A549 (cell line): ENCODE measurements around the gene SHANK2. TPM values are rescaled to one million over a fixed set of nuclear protein-coding genes. Genes with fewer than 3 reads are reported as not detected.
A peak's percentile ranks its signal among the peaks of the same experiment; 100 is the strongest.

Source experiments
- ATAC-seq, 2 experiments: fragments of 200-7000 bp in 1 of 2; fragments of >200 bp in 1 of 2; cut with Nextera tagmentation in 1 of 2; cut with Tn5 transposase in 1 of 2; 3 replicates each; pipeline versions ENCODE4 v1.8.0 to v1.9.1; 2018 to 2020; ENCODE audit warnings: mild to moderate bottlenecking in 1 of 2, moderate library complexity in 1 of 2
- CTCF ChIA-PET: fragments of 300-600 bp; sonication (Branson Sonifier 250); formaldehyde crosslinking; extraction: SDS; loops from one replicate; lab custom pipeline; 2021; ENCODE audit warnings: antibody characterized with exemption, inconsistent platforms; lab: Yijun Ruan, JAX
- POLR2A ChIA-PET: fragments of 350-600 bp; formaldehyde crosslinking; extraction: SDS; loops from one replicate; lab custom pipeline; 2021; ENCODE audit warnings: antibody characterized with exemption, inconsistent platforms; lab: Yijun Ruan, JAX
- DNase-seq, 2 experiments: peaks; one replicate each; pipeline versions ENCODE4 v3.0.0 to v3.0.0-alpha.2; 2011 to 2016; ENCODE audit warnings: low read depth in 1 of 2, low spot score in 1 of 2
- FAIRE-seq: peaks from 2 replicates; lab custom pipeline; 2011; peaks lifted over from hg19 to GRCh38; lab: Jason Lieb, UNC
- H3K27ac ChIP-seq, 2 experiments: fragments of >200 bp; sonication (Bioruptor Twin); formaldehyde crosslinking; 3 replicates each; pipeline ENCODE4 v1.5.1; 2016 to 2017
- H3K4me1 ChIP-seq: fragments of >200 bp; sonication (Bioruptor Twin); formaldehyde crosslinking; 3 replicates; pipeline ENCODE4 v1.6.1; 2016
- H3K4me2 ChIP-seq: fragments of >200 bp; sonication (Bioruptor Twin); formaldehyde crosslinking; 3 replicates; pipeline ENCODE4 v1.6.1; 2016
- H3K4me3 ChIP-seq: fragments of >200 bp; sonication (Bioruptor Twin); formaldehyde crosslinking; 3 replicates; pipeline ENCODE4 v1.5.1; 2016
- H3K9me3 ChIP-seq: fragments of >200 bp; sonication (Bioruptor Twin); formaldehyde crosslinking; 3 replicates; pipeline ENCODE4 v1.6.1; 2016
- ATOH8 ChIP-seq: fragments of 250-450 bp; sonication (Bioruptor Pico); IDR thresholded peaks from 2 replicates; pipeline ENCODE4 v1.5.0; 2020; ENCODE audit warnings: low read depth, mild to moderate bottlenecking, moderate library complexity
- CBX2 ChIP-seq: fragments of 200-600 bp; sonication (generic); IDR thresholded peaks from 2 replicates; pipeline ENCODE4 v1.6.1; 2016; ENCODE audit warnings: low read depth, mild to moderate bottlenecking, borderline replicate concordance
- CEBPB ChIP-seq, 2 experiments: fragments of >200 bp in 1 of 2; sonication (Bioruptor Twin) in 1 of 2; formaldehyde crosslinking in 1 of 2; IDR thresholded peaks; 2 replicates each; pipeline ENCODE4 v1.6.1; 2012 to 2016
- CHD2 ChIP-seq: fragments of 150-350 bp; IDR thresholded peaks from 2 replicates; pipeline ENCODE4 v1.6.1; 2014; ENCODE audit warnings: low read length; ENCODE audit not compliant: partially characterized antibody
- E2F6 ChIP-seq: IDR thresholded peaks from 2 replicates; pipeline ENCODE4 v1.6.1; 2012; ENCODE audit warnings: low read depth, borderline replicate concordance
- EP300 ChIP-seq, 2 experiments: fragments of >200 bp; sonication (Bioruptor Twin); formaldehyde crosslinking; IDR thresholded peaks; 2 replicates in 1 of 2; 3 replicates in 1 of 2; pipeline ENCODE4 v1.6.1; 2016 to 2017
- ESRRA ChIP-seq: fragments of 150-350 bp; IDR thresholded peaks from 2 replicates; pipeline ENCODE4 v1.6.1; 2014; ENCODE audit warnings: mild to moderate bottlenecking, low read length, borderline replicate concordance
- FOSL2 ChIP-seq, 2 experiments: fragments of 450-650 bp in 1 of 2; fragments of >200 bp in 1 of 2; sonication (Bioruptor Twin) in 1 of 2; formaldehyde crosslinking; IDR thresholded peaks; 2 replicates each; pipeline versions ENCODE4 v1.5.0 to v1.6.1; 2016 to 2020; ENCODE audit warnings: mild to moderate bottlenecking in 1 of 2, moderate library complexity in 1 of 2
- HDAC2 ChIP-seq: fragments of 200-600 bp; sonication (generic); IDR thresholded peaks from 2 replicates; pipeline ENCODE4 v1.6.1; 2016
- HES2 ChIP-seq: fragments of >200 bp; sonication (Bioruptor Twin); formaldehyde crosslinking; IDR thresholded peaks from 2 replicates; pipeline ENCODE4 v1.6.1; 2016
- HEYL ChIP-seq: fragments of 250-450 bp; sonication (Bioruptor Pico); IDR thresholded peaks from 2 replicates; pipeline ENCODE4 v1.8.0; 2021; ENCODE audit warnings: mild to moderate bottlenecking, moderate library complexity
- HOXA7 ChIP-seq: fragments of 250-450 bp; sonication (Bioruptor Pico); IDR thresholded peaks from 2 replicates; pipeline ENCODE4 v1.5.0; 2020; ENCODE audit warnings: mild to moderate bottlenecking, moderate library complexity
- HOXB5 ChIP-seq: fragments of 250-450 bp; sonication (Bioruptor Pico); IDR thresholded peaks from 2 replicates; pipeline ENCODE4 v1.5.0; 2020; ENCODE audit warnings: mild to moderate bottlenecking, moderate library complexity
- JUN ChIP-seq, 2 experiments: fragments of >200 bp; sonication (Bioruptor Twin); formaldehyde crosslinking; IDR thresholded peaks; 2 replicates in 1 of 2; 3 replicates in 1 of 2; pipeline ENCODE4 v1.6.1; 2016 to 2017
- KDM5A ChIP-seq: fragments of 200-600 bp; sonication (generic); IDR thresholded peaks from 2 replicates; pipeline ENCODE4 v1.6.1; 2016; ENCODE audit warnings: antibody characterized with exemption, mild to moderate bottlenecking
- MAX ChIP-seq: IDR thresholded peaks from 2 replicates; pipeline ENCODE4 v1.6.1; 2012
- POLR2A ChIP-seq: IDR thresholded peaks from 2 replicates; pipeline ENCODE4 v1.6.1; 2012; ENCODE audit warnings: mild to moderate bottlenecking, low read length
- POLR2AphosphoS2 ChIP-seq: conservative IDR thresholded peaks from 2 replicates; pipeline ENCODE4 v1.6.1; 2012; ENCODE audit warnings: low read length, improper control_type of control experiment, inconsistent platforms
- RAD21 ChIP-seq, 2 experiments: fragments of >200 bp in 1 of 2; sonication (Bioruptor Twin) in 1 of 2; formaldehyde crosslinking in 1 of 2; IDR thresholded peaks in 1 of 2; conservative IDR thresholded peaks in 1 of 2; 2 replicates in 1 of 2; 3 replicates in 1 of 2; pipeline ENCODE4 v1.6.1; 2012 to 2018; ENCODE audit warnings: inconsistent platforms in 1 of 2
- RARB ChIP-seq: fragments of 250-450 bp; sonication (Bioruptor Pico); IDR thresholded peaks from 2 replicates; pipeline ENCODE4 v1.8.0; 2021; ENCODE audit warnings: mild to moderate bottlenecking, moderate library complexity
- REST ChIP-seq: fragments of 200-600 bp; sonication (generic); IDR thresholded peaks from 2 replicates; pipeline ENCODE4 v1.6.1; 2016; ENCODE audit warnings: antibody characterized with exemption, mild to moderate bottlenecking, moderate library complexity
- SMC3 ChIP-seq: fragments of >200 bp; sonication (Bioruptor Twin); formaldehyde crosslinking; IDR thresholded peaks from 3 replicates; pipeline ENCODE4 v1.6.1; 2018; ENCODE audit warnings: inconsistent platforms
- SREBF2 ChIP-seq: fragments of 450-650 bp; IDR thresholded peaks from 2 replicates; pipeline ENCODE4 v1.6.1; 2014; ENCODE audit warnings: mild to moderate bottlenecking, moderate library complexity
- TFCP2L1 ChIP-seq: fragments of 250-450 bp; sonication (Bioruptor Pico); IDR thresholded peaks from 2 replicates; pipeline ENCODE4 v1.5.0; 2021; ENCODE audit warnings: mild to moderate bottlenecking
- TP53 ChIP-seq: fragments of 250-450 bp; sonication (Bioruptor Pico); IDR thresholded peaks from 2 replicates; pipeline ENCODE4 v1.5.0; 2021; ENCODE audit warnings: mild to moderate bottlenecking, moderate library complexity
- ZFP36 ChIP-seq: fragments of 450-650 bp; IDR thresholded peaks from 2 replicates; pipeline ENCODE4 v1.6.1; 2014; ENCODE audit warnings: borderline replicate concordance; ENCODE audit not compliant: partially characterized antibody
- WGBS: methylation state at CpG from one replicate; pipeline ENCODE4 v1.1.6; 2017; ENCODE audit errors: missing lambda C conversion rate; 5-methylcytosine and 5-hydroxymethylcytosine counted together
- polyA plus RNA-seq, 4 experiments: library from polyadenylated mRNA; depleted of rRNA in 3 of 4; stranded (reverse); fragments of >200 nt; fragmentation: RNase III in 1 of 4; extraction: RNeasy Plus Mini Kit Qiagen cat#74134 plus additional on column Dnase treatment in 1 of 4; gene quantifications; 2 replicates in 3 of 4; 3 replicates in 1 of 4; pipeline ENCODE4 v1.2.3, GENCODE V29; 2011 to 2017
- TF ChIP-seq, protein P1 (sequence below): fragments of >200 bp; sonication (Bioruptor Twin); formaldehyde crosslinking; IDR thresholded peaks from 3 replicates; pipeline ENCODE4 v1.6.1; 2016
- TF ChIP-seq, protein P2 (sequence below): fragments of >200 bp; sonication (Bioruptor Twin); formaldehyde crosslinking; IDR thresholded peaks from 3 replicates; pipeline ENCODE4 v1.5.1; 2016

Gene SHANK2
- polyA plus RNA-seq, 2 of the 4 experiments (the other 2 are of a cell fraction) = 5.3 to 7.6 TPM

GRCh38 chr11:71301046-71301857 is 48.9 kb upstream of the SHANK2 start:
- no peak for DNase-seq
- Histone ChIP-seq H3K4me3 (no peak overlapping the region), H3K4me1 (peaks cover 41% of the 10 kb centered on the region), H3K4me2 (no peak overlapping the region), H3K9me3 (no peaks in the 10 kb centered on the region), H3K27ac (peak overlapping the region; percentile 77 to 91; a peak in 5 of 6 replicates)
- ChIA-PET POLR2A (no interaction called here), CTCF (interaction anchor here (1.1 to 3.2 kb wide), 4 partner anchors 16 to 49 kb away, joined by 3 to 12 read pairs (median 3); partner anchors contain the start of gene SHANK2)
- WGBS = 95% methylated on average over 18 of the region's 19 CpGs
- TF ChIP-seq E2F6 (no peak), HOXA7 (CRISPR knock-in tag) (no peak), SREBF2 (no peak), POLR2A (no peak), CEBPB (IDR thresholded peaks at IDR 0.05) (no peak), RARB (CRISPR knock-in tag) (no peak), POLR2AphosphoS2 (no peak), TFCP2L1 (CRISPR knock-in tag) (no peak), FOSL2 (IDR thresholded peaks at IDR 0.05) (no peak), FOSL2 (CRISPR knock-in tag; IDR thresholded peaks at IDR 0.05) (no peak), EP300 (IDR thresholded peaks at IDR 0.05) (no peak), HES2 (no peak), HOXB5 (CRISPR knock-in tag) (no peak), RAD21 (conservative IDR thresholded peaks at IDR 0.05 in 1 of 2, IDR thresholded peaks at IDR 0.05 in 1 of 2) (no peak), HEYL (CRISPR knock-in tag) (no peak), TP53 (CRISPR knock-in tag) (no peak)
- TF ChIP-seq, protein P1, sequence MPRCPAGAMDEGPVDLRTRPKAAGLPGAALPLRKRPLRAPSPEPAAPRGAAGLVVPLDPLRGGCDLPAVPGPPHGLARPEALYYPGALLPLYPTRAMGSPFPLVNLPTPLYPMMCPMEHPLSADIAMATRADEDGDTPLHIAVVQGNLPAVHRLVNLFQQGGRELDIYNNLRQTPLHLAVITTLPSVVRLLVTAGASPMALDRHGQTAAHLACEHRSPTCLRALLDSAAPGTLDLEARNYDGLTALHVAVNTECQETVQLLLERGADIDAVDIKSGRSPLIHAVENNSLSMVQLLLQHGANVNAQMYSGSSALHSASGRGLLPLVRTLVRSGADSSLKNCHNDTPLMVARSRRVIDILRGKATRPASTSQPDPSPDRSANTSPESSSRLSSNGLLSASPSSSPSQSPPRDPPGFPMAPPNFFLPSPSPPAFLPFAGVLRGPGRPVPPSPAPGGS = no peak
- no peak for ATAC-seq
- no peak for FAIRE-seq

- Histone ChIP-seq H3K4me3 (no peak overlapping the region), H3K9me3 (no peaks in the 10 kb centered on the region), H3K27ac (peak overlapping the region; percentile 77 to 91), H3K4me1 (peaks cover 36% of the 10 kb centered on the region), H3K4me2 (peak overlapping the region; percentile 87)
- POLR2A ChIA-PET = interaction anchor here (0.5 to 0.6 kb wide), 2 partner anchors 47 to 70 kb away, joined by 3 read pairs; no protein-coding TSS in a partner anchor
- FAIRE-seq (no peak), DNase-seq (no peak), ATAC-seq (no peak)
- 81% methylated on average over 8 of the region's 8 CpGs for WGBS
- CTCF ChIA-PET = interaction anchor here (1.0 to 1.1 kb wide), 2 partner anchors 13 to 27 kb away, joined by 3 read pairs; no protein-coding TSS in a partner anchor
- TF ChIP-seq MAX = no peak
- no peak for TF ChIP-seq EP300 (IDR thresholded peaks at IDR 0.05)
- TF ChIP-seq SMC3 = no peak
- no peak for TF ChIP-seq CBX2
- no peak for TF ChIP-seq JUN (IDR thresholded peaks at IDR 0.05)
- no peak for TF ChIP-seq TFCP2L1 (CRISPR knock-in tag)
- TF ChIP-seq ATOH8 (CRISPR knock-in tag) = no peak
- no peak for TF ChIP-seq HES2
- no peak for TF ChIP-seq CHD2
- no peak for TF ChIP-seq ZFP36
- TF ChIP-seq, protein P2, sequence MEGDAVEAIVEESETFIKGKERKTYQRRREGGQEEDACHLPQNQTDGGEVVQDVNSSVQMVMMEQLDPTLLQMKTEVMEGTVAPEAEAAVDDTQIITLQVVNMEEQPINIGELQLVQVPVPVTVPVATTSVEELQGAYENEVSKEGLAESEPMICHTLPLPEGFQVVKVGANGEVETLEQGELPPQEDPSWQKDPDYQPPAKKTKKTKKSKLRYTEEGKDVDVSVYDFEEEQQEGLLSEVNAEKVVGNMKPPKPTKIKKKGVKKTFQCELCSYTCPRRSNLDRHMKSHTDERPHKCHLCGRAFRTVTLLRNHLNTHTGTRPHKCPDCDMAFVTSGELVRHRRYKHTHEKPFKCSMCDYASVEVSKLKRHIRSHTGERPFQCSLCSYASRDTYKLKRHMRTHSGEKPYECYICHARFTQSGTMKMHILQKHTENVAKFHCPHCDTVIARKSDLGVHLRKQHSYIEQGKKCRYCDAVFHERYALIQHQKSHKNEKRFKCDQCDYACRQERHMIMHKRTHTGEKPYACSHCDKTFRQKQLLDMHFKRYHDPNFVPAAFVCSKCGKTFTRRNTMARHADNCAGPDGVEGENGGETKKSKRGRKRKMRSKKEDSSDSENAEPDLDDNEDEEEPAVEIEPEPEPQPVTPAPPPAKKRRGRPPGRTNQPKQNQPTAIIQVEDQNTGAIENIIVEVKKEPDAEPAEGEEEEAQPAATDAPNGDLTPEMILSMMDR = no peak
- no peak for TF ChIP-seq ESRRA
- no peak for TF ChIP-seq REST
- TF ChIP-seq HDAC2 = no peak
- TF ChIP-seq KDM5A = no peak
These were observed 47.8 kb upstream of the SHANK2 start for GRCh38 chr11:71300187-71300586.
